Endothelial cell of umbilical vein (primary cell): ENCODE measurements around the gene CALHM6. TPM values are rescaled to one million over a fixed set of nuclear protein-coding genes. Genes with fewer than 3 reads are reported as not detected.

Source experiments
- BruUV-seq: library from RNA; stranded (reverse); fragments of 400-500 nt; replicated peaks from 2 replicates; lab custom pipeline; 2021; lab: Mats Ljungman, UMichigan
- CTCF ChIA-PET: fragments of 300-600, 350-600 bp; sonication (Branson Sonifier 250); formaldehyde crosslinking; loops from one replicate; lab custom pipeline; 2021; ENCODE audit warnings: antibody characterized with exemption, inconsistent platforms; lab: Charles Lee
- POLR2A ChIA-PET: fragments of 300-600, 350-600 bp; sonication (Branson Sonifier 250); formaldehyde crosslinking; loops from one replicate; lab custom pipeline; 2021; ENCODE audit warnings: antibody characterized with exemption, inconsistent platforms; lab: Charles Lee
- DNase-seq: peaks from one replicate; pipeline ENCODE4 v3.0.0-alpha.2; 2011; ENCODE audit warnings: low read depth, low spot score
- FAIRE-seq: peaks from 2 replicates; lab custom pipeline; 2011; peaks lifted over from hg19 to GRCh38; lab: Jason Lieb, UNC
- H2AFZ ChIP-seq: 2 replicates; pipeline ENCODE4 v1.6.0; 2012; ENCODE audit warnings: low read depth, low read length, control low read depth, inconsistent platforms
- H3K27ac ChIP-seq: 2 replicates; pipeline ENCODE4 v1.5.1; 2011; ENCODE audit warnings: low read depth, mild to moderate bottlenecking, control low read depth, low read length, moderate library complexity; ENCODE audit not compliant: insufficient read depth
- H3K27me3 ChIP-seq, 2 experiments: 2 replicates each; pipeline versions ENCODE4 v1.6.0 to v1.6.1; 2011; ENCODE audit warnings: low read length in 2 of 2, mixed read lengths in 1 of 2; ENCODE audit not compliant: control insufficient read depth in 2 of 2, insufficient read depth in 2 of 2
- H3K36me3 ChIP-seq, 2 experiments: 2 replicates in 1 of 2; 3 replicates in 1 of 2; pipeline ENCODE4 v1.5.1; 2011; ENCODE audit warnings: low read length in 2 of 2, mild to moderate bottlenecking in 1 of 2, moderate library complexity in 1 of 2; ENCODE audit not compliant: control insufficient read depth in 2 of 2, insufficient read depth in 2 of 2; ENCODE audit errors: extremely low read depth in 1 of 2
- H3K4me1 ChIP-seq: 3 replicates; pipeline ENCODE4 v1.5.1; 2011; ENCODE audit warnings: mild to moderate bottlenecking, low read length; ENCODE audit not compliant: control insufficient read depth, insufficient read depth; ENCODE audit errors: extremely low read depth
- H3K4me2 ChIP-seq: 2 replicates; pipeline ENCODE4 v1.6.1; 2011; ENCODE audit warnings: low read length, control low read depth, mixed read lengths; ENCODE audit not compliant: insufficient read depth
- H3K4me3 ChIP-seq, 3 experiments: fragments of 200-600 bp in 1 of 3; sonication (generic), shearing (Covaris generic) in 1 of 3; replicated peaks in 1 of 3; 2 replicates each; pipeline ENCODE4 v1.5.1; 2011 to 2016; ENCODE audit warnings: control low read depth in 3 of 3, low read length in 3 of 3, mild to moderate bottlenecking in 2 of 3, inconsistent platforms in 1 of 3, low read depth in 1 of 3, moderate library complexity in 1 of 3; ENCODE audit not compliant: insufficient read depth in 1 of 3
- H3K79me2 ChIP-seq: 2 replicates; pipeline ENCODE4 v1.6.0; 2012; ENCODE audit warnings: low read length, inconsistent platforms; ENCODE audit not compliant: control insufficient read depth, insufficient read depth
- H3K9ac ChIP-seq: replicated peaks from 2 replicates; pipeline ENCODE3; 2011; ENCODE audit warnings: low read length, control low read depth; ENCODE audit not compliant: insufficient read depth; ENCODE audit errors: extremely low read depth
- H3K9me1 ChIP-seq: replicated peaks from 3 replicates; pipeline ENCODE4 v1.6.0; 2011; ENCODE audit warnings: mild to moderate bottlenecking, low read length; ENCODE audit not compliant: control insufficient read depth, insufficient read depth; ENCODE audit errors: extremely low read depth
- H3K9me3 ChIP-seq: replicated peaks from 2 replicates; pipeline ENCODE4 v1.5.1; 2012; ENCODE audit warnings: low read length, inconsistent platforms; ENCODE audit not compliant: control insufficient read depth, insufficient read depth
- H4K20me1 ChIP-seq: replicated peaks from 2 replicates; pipeline ENCODE3; 2011; ENCODE audit warnings: mild to moderate bottlenecking, low read length; ENCODE audit not compliant: control insufficient read depth, insufficient read depth; ENCODE audit errors: extremely low read depth
- EZH2 ChIP-seq: IDR thresholded peaks from 2 replicates; pipeline ENCODE4 v1.6.1; 2012; ENCODE audit warnings: borderline replicate concordance, low read depth, mild to moderate bottlenecking, moderate library complexity, low read length, inconsistent platforms; ENCODE audit not compliant: severe bottlenecking
- FOS ChIP-seq: IDR thresholded peaks from 2 replicates; pipeline ENCODE4 v1.6.1; 2011; ENCODE audit warnings: mild to moderate bottlenecking, low read length, moderate library complexity, borderline replicate concordance; ENCODE audit not compliant: insufficient read depth
- GATA2 ChIP-seq: IDR thresholded peaks from 2 replicates; pipeline ENCODE4 v1.7.0; 2011; ENCODE audit warnings: low read depth, mild to moderate bottlenecking, moderate library complexity, mixed read lengths, low read length; ENCODE audit not compliant: insufficient read length, insufficient read depth
- JUN ChIP-seq: IDR thresholded peaks from 2 replicates; pipeline ENCODE4 v1.6.1; 2011; ENCODE audit warnings: borderline replicate concordance, low read depth; ENCODE audit not compliant: insufficient read length, insufficient read depth
- MYC ChIP-seq: IDR thresholded peaks from one replicate; pipeline ENCODE4 v1.6.1; 2011; ENCODE audit warnings: mild to moderate bottlenecking, low read depth, low read length
- POLR2A ChIP-seq: IDR thresholded peaks from 2 replicates; pipeline ENCODE4 v1.6.1; 2012; ENCODE audit warnings: low read depth, mild to moderate bottlenecking, control low read depth, low read length
- POLR2AphosphoS5 ChIP-seq: IDR thresholded peaks from 2 replicates; pipeline ENCODE4 v1.6.1; 2012; ENCODE audit warnings: low read depth, mild to moderate bottlenecking, control low read depth, low read length, moderate library complexity; ENCODE audit not compliant: insufficient read depth
- dilution Hi-C: fragments of 300-500 bp; cut with MboI; formaldehyde crosslinking; loops from one replicate; pipeline ENCODE4 v1.15.0; 2019; ENCODE audit warnings: low sequenced_read_pairs; ENCODE audit not compliant: extremely low pct_ligation_motif_present
- intact Hi-C: fragments of 100-400 bp; cut with micrococcal nuclease; formaldehyde crosslinking; loops from one replicate; pipeline ENCODE4 v1.10.0; 2022
- polyA plus RNA-seq, 4 experiments: library from polyadenylated mRNA; depleted of rRNA in 3 of 4; stranded (reverse) in 3 of 4; unstranded in 1 of 4; fragments of >200 nt; gene quantifications; 2 replicates each; pipeline versions ENCODE4 v1.2.1 to v1.2.3, GENCODE V29; 2011 to 2012; ENCODE audit warnings: missing spikeins in 1 of 4
- total RNA-seq: library from RNA; stranded (reverse); gene quantifications from 2 replicates; pipeline ENCODE4 v1.2.3, GENCODE V29; 2021
- TF ChIP-seq, protein P1 (sequence below): IDR thresholded peaks from 2 replicates; pipeline ENCODE4 v1.6.1; 2011; ENCODE audit not compliant: insufficient read depth, insufficient read length
- TF ChIP-seq, protein P2 (sequence below), 2 donors: IDR thresholded peaks; 1 replicate in 1 of 2; 2 replicates in 1 of 2; pipeline ENCODE4 v1.5.1; 2011; ENCODE audit warnings: low read length in 2 of 2, mild to moderate bottlenecking in 2 of 2, moderate library complexity in 2 of 2, control low read depth in 1 of 2, inconsistent platforms in 1 of 2, low read depth in 1 of 2; ENCODE audit not compliant: insufficient read depth in 1 of 2; ENCODE audit errors: extremely low read depth in 1 of 2

The CALHM6 gene
- total and polyA plus RNA-seq, 2 donors (not counting 3 experiments of a cell fraction or from before 2014, with no cell fraction given) = 0.08 TPM; not detected in 1

DNA sequence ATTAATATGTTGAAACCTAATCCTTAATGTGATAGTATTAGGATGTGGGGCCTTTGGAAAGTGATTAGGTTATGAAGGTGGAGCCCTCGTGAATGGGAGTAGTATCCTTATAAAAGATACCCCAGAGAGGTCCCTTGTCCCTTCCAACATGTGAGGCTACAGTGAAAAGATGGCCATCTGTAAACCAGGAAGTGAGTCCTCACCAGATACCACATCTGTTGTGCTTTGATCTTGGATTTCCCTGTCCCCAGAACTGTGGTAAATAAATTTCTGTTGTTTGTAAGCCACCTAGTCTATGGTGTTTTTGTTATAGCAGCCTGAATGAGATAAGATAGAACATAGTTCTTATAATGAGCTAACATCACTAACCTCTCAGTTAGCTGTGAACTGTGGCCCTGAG lies 16.6 kb upstream of the CALHM6 start:
- no peaks in the 10 kb centered on the region for H3K27me3 ChIP-seq
- no peak overlapping the region for H3K4me2 ChIP-seq
- intact Hi-C loops = loop anchor here (2.0 to 5.0 kb wide), 2 partner anchors 88 to 157 kb away; no protein-coding TSS in a partner anchor
- CTCF ChIA-PET = interaction anchor here (0.6 to 4.4 kb wide), 18 partner anchors 9 to 226 kb away, joined by 3 to 36 read pairs (median 4); partner anchors contain the start of genes CALHM5, CALHM6 and DSE
- no peaks in the 10 kb centered on the region for H3K9me3 ChIP-seq
- TF ChIP-seq JUN (no peak), POLR2AphosphoS5 (no peak), GATA2 (no peak), EZH2 (no peak), FOS (no peak), POLR2A (no peak), MYC (no peak)
- TF ChIP-seq, protein P1, sequence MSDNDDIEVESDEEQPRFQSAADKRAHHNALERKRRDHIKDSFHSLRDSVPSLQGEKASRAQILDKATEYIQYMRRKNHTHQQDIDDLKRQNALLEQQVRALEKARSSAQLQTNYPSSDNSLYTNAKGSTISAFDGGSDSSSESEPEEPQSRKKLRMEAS = no peak
- TF ChIP-seq, protein P2, sequence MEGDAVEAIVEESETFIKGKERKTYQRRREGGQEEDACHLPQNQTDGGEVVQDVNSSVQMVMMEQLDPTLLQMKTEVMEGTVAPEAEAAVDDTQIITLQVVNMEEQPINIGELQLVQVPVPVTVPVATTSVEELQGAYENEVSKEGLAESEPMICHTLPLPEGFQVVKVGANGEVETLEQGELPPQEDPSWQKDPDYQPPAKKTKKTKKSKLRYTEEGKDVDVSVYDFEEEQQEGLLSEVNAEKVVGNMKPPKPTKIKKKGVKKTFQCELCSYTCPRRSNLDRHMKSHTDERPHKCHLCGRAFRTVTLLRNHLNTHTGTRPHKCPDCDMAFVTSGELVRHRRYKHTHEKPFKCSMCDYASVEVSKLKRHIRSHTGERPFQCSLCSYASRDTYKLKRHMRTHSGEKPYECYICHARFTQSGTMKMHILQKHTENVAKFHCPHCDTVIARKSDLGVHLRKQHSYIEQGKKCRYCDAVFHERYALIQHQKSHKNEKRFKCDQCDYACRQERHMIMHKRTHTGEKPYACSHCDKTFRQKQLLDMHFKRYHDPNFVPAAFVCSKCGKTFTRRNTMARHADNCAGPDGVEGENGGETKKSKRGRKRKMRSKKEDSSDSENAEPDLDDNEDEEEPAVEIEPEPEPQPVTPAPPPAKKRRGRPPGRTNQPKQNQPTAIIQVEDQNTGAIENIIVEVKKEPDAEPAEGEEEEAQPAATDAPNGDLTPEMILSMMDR (IDR thresholded peaks at IDR 0.05; ENCODE audit: extremely low read depth in 1 of 2, insufficient read depth in 1 of 2, low read depth in 1 of 2, low read length in 2 of 2) = no peak
- dilution Hi-C loops = no loop called here
- no TSS peak for BruUV-seq
- H3K79me2 ChIP-seq = no peaks in the 10 kb centered on the region
- POLR2A ChIA-PET = interaction anchor here (0.5 kb wide), 1 partner anchor 24 kb away, joined by 4 read pairs; no protein-coding TSS in a partner anchor
- H3K27ac ChIP-seq = no peak overlapping the region
- H4K20me1 ChIP-seq = no peaks in the 10 kb centered on the region
- H3K9me1 ChIP-seq = no peaks in the 10 kb centered on the region
- H3K36me3 ChIP-seq = no peaks in the 10 kb centered on the region
- no peak for FAIRE-seq
- peaks cover 3% of the 10 kb centered on the region for H3K4me1 ChIP-seq
- no peak for DNase-seq
- H2AFZ ChIP-seq = no peak overlapping the region
- no peak overlapping the region for H3K4me3 ChIP-seq
- H3K9ac ChIP-seq = no peak overlapping the region
